Activated naive CD8-positive, alpha-beta T cell treated with anti-CD3 and anti-CD28 coated beads, Interleukin-2, amount 50 U/mL, for 16 hours (primary cell): ENCODE data around the gene LRRC23.
A peak's percentile ranks its signal among the peaks of the same experiment; 100 is the strongest.
"Not testable (repeated sequence)": the region's sequence is repeated elsewhere in the genome, so short reads cannot be mapped to it uniquely, and the experiment has no call there.

Experiments
- DNase-seq: peaks from one replicate; pipeline ENCODE4 v3.0.0-alpha.2; 2020; ENCODE audit warnings: low read depth, low spot score

The LRRC23 gene

DNA sequence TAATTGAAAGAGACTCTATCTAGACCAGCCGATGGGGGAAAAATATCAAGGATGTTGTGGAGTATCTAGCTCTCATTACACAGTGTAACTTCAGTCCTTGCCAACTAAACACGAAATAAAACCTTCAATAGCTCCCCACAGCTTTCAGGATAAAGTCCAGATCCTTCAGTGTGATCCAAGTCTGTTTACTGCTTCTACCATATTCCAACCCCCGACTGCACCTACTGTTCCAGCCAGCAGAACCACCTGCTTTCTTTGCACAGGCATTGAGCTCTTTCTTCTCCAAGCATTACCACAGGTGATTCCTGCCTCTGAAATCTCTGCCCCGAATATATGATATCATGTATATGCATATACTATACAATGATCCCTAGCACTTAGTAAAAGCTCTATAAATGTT is 2.2 kb upstream of the LRRC23 start:
- no peak for DNase-seq

DNA sequence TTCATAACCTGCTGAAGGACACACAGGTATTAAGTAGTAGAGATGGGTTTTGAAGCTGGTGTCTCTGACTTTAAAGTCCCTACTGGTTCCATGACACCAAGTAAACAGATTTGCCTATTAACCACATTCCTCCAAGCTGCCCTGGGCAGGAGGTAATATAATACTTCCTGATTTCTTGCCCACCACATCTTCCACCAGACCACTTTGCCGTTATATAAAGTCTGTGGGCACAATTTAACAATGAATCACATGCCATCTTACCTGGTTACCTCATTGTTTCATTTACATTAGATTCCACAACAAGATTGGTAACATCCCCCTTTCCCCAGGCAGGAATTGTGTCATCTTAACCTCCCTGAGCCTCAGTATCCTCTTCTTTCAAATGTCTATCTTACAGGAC is 900 bp upstream of the LRRC23 start:
- DNase-seq: no peak

DNA sequence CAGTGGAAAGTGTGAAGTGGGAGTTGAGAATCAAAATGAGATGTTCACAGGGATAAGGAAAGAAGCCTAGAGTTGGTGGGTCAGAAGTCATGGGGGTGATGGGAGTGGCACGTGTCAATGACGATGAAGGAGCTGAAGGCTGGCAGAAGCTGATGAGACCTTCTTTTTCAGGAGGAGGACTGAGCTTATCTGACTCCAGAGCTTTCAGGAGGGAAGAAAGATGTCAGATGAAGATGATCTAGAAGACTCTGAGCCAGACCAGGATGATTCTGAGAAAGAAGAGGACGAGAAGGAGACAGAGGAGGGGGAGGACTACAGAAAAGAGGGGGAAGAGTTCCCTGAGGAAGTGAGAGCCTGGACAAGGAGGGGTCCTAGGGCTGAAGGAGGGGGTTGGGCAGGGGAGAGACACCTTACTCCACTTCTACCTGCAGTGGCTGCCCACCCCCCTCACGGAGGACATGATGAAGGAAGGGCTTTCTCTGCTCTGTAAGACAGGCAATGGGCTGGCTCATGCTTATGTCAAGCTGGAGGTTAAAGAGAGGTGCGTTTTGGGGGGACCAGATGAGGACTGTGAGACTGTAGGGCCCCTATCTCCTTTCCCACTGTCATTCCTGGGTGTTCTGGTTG is 905 bp downstream of the LRRC23 start:
- no peak for DNase-seq

DNA sequence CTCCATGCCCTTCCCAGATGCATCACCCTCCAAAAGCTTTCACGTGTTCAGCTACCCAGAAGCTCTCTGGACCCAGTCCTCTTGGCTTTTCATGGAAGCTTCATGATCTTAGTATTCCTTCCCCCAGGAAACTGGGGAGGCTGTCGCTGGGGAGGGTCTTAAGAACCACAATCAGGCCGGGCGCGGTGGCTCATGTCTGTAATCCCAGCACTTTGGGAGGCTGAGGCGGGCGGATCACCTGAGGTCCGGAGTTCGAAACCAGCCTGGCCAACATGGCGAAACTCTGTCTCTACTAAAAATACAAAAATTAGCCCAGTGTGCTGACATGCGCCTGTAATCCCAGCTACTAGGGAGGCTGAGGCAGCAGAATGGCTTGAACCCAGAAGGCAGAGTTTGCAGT is 3.5 kb downstream of the LRRC23 start:
- not testable (repeated sequence) for DNase-seq

DNA sequence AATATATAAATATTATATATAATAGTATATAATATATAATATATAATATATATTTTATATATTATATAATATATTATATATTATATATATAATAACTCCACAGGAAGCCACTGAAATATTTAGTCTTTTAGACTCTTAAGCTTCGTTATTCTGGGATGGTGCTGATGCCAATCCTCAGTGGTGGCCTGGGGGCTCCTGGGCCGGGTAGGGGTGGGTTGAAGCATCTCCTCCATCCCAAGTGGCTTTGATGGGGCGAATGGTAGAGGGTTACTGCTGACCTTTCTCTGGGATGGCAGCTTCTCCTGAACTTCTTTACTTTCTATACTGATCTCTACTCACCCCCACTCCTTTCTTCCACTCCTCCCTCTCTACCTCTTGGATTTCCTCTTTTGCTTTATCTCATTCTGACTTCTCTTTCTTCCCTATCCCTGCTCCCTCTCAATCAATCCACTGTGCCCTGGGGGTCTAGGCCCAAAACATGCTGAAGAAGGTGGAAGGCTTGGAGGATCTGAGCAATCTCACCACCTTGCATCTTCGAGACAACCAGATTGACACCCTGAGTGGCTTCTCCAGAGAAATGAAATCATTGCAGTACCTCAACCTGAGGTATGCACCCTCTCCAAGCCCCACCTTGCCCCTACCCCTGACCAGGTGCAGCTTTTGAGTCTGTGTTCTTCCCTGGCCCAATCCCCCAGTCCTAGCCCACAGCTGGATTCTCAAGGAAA is 5.0 kb downstream of the LRRC23 start:
- no peak for DNase-seq

DNA sequence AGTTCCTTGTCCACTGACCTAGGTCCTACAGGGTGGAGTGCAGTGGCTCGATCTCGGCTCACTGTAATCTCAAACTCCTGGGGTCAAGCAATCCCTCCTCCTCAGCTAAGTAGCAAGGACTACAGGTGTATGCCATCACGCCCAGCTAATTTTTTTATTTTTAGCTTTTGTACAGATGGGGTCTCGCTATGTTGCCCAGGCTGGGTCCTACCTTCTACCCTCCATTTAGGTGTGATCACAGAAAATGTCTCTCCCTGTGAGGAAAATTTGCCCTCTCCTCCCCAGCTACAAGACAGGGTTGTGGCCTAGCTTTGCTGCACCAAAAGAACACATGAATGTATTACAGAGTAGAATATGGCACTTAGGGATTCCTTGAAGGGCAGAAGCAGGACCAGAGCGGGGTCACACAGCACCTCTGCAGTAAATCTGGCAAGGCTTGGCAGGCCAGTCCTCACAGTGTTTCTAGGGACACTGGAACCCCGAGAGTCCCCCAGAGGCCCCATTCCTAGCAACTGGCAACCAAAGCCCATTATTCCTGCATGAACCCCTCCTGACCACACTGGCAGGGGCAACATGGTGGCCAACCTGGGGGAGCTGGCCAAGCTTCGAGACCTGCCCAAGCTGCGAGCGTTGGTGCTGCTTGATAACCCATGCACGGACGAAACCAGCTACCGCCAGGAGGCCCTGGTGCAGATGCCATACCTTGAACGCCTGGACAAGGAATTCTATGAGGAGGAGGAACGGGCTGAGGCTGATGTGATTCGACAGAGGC is 7.7 kb downstream of the LRRC23 start:
- no peak for DNase-seq

DNA sequence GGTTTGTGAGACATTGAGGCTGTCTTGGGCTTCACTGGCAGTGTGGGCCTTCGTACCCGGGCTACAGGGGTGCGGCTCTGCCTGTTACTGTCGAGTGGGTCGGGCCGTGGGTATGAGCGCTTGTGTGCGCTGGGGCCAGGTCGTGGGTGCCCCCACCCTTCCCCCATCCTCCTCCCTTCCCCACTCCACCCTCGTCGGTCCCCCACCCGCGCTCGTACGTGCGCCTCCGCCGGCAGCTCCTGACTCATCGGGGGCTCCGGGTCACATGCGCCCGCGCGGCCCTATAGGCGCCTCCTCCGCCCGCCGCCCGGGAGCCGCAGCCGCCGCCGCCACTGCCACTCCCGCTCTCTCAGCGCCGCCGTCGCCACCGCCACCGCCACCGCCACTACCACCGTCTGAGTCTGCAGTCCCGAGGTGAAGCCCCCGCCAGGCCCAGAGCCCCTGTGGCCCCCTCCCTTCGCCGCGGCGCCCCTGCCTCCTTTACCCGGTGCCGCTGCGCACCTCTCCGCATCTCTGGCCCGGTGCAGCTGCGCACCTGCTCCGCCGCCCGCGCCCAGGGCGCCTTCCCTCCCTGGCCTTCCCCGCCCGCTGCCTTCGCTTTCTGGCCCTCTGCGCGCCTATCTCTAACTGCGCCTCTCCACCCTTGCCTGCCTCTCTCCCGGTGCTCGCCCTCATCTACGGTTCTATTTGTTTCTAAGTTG is 9.8 kb downstream of the LRRC23 start, which contains the start of gene ENO2:
Gene ENO2 (plus strand): TSS at position 335 of the 701 bp plus-strand sequence. CDS start 1,253 bp downstream, outside the sequence.
- peak; percentile 61 for DNase-seq

DNA sequence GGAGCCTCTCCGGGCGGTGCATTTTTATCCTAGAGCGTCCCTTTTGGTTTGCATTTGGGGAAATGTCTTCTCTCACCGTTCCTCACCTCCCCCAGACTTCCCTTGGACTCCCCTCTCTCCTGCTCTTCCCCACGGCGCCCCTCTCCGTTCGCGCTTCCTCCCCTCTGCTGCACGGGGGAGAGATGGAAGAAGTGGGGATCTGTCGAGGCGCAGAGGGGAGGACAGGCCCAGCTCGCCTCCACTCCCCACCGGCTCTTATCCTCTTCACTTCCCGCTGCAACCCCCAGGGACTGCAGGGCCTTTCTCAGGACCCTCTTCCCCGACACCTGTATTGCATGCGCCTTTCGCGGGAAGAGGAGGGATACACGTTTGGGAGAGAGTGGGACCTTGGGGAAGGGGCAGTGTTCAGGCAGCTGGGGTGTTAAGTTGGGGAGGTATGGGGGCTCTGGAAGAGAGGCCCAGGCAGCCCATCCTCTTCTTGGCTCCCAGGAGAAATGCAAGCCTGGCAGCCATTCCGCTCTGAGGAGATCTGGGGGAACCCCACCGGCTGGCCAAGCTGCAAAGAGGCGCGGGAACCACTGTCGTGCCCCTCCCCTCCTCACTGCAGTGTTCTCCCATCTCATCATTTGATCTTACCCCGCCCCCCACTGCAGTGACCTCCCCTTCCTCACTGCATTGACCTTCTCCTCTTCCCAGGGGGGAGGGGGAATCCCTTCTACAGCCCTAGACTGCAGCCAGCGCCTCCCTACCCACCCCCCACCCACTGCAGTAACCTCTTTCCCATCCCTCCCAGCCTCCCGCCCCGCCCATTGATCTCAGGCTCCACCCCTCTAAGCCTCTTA is 10.5 kb downstream of the LRRC23 start:
- no peak for DNase-seq

DNA sequence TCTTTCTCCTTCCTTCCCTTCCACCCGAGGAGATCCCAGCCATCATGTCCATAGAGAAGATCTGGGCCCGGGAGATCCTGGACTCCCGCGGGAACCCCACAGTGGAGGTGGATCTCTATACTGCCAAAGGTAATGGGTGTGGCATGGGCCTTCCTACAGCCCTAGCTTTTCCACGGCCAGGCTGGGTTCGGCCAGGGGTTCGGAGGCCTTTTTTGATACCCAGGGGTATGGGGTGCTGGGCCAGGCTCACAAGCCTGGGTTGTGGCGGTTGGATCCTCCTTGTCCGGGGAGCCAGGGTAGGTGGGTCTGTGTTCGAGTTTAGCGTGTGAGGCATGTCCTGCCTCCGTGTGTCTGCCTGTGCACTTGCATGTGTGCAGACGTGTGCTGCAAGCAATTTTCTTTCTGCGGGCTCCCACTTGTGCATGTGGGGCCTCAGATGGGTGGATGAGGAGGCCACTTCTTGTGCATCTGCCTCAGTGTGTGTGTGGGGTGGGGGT is 11.2 kb downstream of the LRRC23 start:
- no peak for DNase-seq

DNA sequence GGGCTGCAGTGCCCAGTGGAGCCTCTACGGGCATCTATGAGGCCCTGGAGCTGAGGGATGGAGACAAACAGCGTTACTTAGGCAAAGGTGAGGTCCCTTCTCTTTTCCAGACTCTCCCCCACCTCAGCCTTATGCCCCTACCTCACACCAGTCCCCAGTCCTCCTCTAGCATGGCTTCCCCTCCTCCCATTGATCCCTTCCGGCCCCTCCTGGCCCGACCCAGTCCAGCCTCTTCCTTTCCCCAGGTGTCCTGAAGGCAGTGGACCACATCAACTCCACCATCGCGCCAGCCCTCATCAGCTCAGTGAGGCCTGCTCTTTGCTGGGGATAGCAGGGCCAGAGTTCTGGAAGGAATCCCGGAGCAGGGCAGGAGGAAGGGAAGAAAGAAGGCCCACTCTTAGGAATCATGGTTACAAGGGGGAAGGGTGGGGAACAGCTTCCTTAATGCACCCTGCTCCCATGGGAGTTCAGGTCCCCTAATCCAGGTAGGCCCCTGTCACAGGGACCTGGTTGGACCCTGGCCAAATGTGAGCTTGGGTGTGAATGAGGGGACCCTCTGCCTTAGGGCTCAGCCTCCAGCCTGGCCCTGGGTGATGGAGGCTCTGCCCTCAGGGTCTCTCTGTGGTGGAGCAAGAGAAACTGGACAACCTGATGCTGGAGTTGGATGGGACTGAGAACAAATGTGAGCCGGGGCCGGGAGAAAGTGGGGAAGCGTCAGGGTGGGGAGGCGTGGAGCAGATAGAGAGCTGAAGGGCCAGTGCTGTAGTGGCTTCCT is 12.0 kb downstream of the LRRC23 start:
- DNase-seq: no peak

DNA sequence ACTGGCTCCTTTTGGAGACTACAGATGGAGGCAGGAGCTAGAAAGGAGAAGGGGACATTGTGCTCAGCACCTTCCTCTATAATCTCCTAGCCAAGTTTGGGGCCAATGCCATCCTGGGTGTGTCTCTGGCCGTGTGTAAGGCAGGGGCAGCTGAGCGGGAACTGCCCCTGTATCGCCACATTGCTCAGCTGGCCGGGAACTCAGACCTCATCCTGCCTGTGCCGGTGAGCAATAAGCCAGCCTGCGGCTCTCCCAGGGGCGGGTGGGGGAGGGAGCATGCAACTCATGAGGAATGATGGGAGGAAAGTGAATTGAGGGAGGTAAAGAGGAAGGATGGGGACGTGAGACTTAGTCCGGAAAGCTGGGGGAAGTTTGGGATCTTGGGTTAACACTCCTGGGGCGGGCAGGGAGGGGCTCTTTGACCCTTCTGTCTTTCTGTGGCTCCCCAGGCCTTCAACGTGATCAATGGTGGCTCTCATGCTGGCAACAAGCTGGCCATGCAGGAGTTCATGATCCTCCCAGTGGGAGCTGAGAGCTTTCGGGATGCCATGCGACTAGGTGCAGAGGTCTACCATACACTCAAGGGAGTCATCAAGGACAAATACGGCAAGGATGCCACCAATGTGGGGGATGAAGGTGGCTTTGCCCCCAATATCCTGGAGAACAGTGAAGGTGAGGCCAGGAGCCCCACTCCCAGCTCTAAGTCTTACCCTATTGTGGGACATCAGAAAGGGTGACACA is 13.0 kb downstream of the LRRC23 start:
- DNase-seq: no peak

DNA sequence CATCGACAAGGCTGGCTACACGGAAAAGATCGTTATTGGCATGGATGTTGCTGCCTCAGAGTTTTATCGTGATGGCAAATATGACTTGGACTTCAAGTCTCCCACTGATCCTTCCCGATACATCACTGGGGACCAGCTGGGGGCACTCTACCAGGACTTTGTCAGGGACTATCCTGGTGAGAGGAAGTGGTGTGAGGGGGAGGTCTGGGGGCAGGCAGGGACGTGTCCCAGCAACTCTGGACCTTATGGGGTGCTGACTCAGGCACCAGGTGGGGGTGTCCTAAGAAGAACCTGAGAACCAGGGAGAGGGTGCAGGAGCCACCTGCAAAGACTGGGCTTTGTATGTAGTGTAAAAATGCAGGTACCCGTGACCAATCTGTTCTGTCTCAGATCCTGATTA is 15.0 kb downstream of the LRRC23 start:
- no peak for DNase-seq

DNA sequence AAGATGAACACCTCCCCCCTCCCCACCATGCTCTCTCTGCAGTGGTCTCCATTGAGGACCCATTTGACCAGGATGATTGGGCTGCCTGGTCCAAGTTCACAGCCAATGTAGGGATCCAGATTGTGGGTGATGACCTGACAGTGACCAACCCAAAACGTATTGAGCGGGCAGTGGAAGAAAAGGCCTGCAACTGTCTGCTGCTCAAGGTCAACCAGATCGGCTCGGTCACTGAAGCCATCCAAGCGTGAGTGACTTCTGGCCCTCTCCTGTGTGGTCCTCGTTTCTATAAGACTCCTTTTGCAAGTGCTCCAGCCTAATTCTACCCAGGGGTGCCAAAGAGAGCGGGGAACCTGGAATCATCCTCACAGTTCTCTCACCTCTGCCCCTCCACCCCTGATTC is 16.9 kb downstream of the LRRC23 start:
- DNase-seq: no peak

DNA sequence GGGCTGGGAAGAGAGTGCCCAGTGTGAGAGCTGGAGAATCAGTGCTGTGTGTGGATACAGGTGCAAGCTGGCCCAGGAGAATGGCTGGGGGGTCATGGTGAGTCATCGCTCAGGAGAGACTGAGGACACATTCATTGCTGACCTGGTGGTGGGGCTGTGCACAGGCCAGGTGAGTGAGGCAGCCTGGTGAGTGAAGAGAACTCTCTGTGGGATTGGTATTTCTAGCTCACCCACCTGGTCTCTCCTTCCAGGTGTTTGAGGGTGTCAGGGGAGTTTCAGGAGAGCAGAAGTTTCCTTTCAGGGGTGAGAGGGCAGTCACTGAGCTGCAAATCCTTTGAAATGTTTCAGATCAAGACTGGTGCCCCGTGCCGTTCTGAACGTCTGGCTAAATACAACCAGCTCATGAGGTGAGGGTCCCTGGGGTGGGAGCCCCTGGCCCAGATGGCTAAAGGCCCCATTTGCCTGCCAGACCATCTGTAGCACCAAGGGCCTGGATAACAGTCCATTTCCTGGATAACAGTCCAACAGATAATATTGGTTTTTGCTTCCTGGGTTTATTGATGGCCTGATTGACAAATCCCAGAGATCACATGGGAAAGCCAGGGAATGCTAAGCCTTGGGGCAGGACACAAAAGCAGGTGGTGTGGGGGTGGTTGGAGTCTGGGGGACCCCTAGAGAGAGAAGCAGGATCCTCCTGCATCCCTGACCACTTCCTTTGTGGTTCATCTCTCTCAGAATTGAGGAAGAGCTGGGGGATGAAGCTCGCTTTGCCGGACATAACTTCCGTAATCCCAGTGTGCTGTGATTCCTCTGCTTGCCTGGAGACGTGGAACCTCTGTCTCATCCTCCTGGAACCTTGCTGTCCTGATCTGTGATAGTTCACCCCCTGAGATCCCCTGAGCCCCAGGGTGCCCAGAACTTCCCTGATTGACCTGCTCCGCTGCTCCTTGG is 17.6 kb downstream of the LRRC23 start:
- DNase-seq: no peak

DNA sequence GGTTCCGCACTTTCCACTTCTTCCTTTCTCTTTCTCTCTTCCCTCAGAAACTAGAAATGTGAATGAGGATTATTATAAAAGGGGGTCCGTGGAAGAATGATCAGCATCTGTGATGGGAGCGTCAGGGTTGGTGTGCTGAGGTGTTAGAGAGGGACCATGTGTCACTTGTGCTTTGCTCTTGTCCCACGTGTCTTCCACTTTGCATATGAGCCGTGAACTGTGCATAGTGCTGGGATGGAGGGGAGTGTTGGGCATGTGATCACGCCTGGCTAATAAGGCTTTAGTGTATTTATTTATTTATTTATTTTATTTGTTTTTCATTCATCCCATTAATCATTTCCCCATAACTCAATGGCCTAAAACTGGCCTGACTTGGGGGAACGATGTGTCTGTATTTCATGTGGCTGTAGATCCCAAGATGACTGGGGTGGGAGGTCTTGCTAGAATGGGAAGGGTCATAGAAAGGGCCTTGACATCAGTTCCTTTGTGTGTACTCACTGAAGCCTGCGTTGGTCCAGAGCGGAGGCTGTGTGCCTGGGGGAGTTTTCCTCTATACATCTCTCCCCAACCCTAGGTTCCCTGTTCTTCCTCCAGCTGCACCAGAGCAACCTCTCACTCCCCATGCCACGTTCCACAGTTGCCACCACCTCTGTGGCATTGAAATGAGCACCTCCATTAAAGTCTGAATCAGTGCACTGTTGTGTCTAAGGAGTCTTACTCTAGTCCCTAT is 18.5 kb downstream of the LRRC23 start:
- no peak for DNase-seq

DNA sequence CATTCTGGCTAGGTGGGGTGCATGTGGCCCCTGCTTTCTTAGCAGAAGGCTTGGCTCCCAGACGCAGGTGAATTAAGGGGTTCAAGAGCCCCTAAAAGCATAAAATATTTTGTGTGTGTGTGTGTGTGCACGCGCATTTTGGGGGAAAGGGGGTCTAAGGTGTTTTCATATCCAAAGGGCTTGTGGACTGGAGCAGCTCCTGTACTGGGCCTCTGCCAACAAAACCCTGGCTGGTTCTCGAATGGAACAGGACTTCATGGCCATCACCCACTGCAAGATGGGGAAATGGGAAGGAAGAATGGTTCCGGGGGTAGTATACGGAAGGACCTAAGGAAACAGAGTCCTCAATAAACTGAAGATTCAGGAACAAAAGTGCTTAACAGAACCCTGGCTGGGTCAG is 19.2 kb downstream of the LRRC23 start:
- no peak for DNase-seq

DNA sequence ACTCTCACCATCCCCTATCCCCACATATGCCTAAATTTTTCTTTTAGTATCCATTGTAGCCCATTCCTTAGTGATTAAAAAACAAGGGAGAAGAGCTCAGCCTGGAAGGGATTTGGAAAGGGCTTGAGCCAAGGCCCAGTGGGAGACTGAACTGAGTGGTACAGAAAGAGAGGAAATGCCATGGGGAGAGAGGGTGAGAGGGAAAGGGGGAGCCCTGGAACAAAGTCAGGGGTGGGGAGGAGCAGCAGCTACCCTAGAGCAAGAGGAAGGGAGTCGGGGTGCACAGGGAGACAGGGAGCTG is 20.6 kb downstream of the LRRC23 start:
- no peak for DNase-seq
